OCI-LY3 (cell line): ENCODE measurements around the gene NCAN.
A peak's percentile ranks its signal among the peaks of the same experiment; 100 is the strongest.

Experiments
- H2AFZ ChIP-seq: fragments of 200-600, 300-600 bp; shearing (Covaris generic); 2 replicates; pipeline ENCODE4 v1.6.0; 2014; ENCODE audit warnings: antibody characterized with exemption, low read depth, low read length
- H3K27ac ChIP-seq: fragments of 200-600, 300-600 bp; sonication (generic); 2 replicates; pipeline ENCODE4 v1.5.1; 2014; ENCODE audit warnings: mild to moderate bottlenecking, low read length, moderate library complexity, mixed read lengths
- H3K27me3 ChIP-seq: fragments of 200-600, 300-600 bp; sonication (generic); 2 replicates; pipeline ENCODE4 v1.6.1; 2014; ENCODE audit warnings: low read depth, low read length, mixed read lengths
- H3K36me3 ChIP-seq: fragments of 200-600, 300-600 bp; sonication (generic); replicated peaks from 2 replicates; pipeline ENCODE3; 2014; ENCODE audit warnings: low read depth, low read length, mixed read lengths
- H3K4me1 ChIP-seq: fragments of 300-600, 200-600 bp; sonication (generic); 2 replicates; pipeline ENCODE4 v1.6.1; 2014; ENCODE audit warnings: low read length, mixed read lengths
- H3K4me2 ChIP-seq: fragments of 200-600, 300-600 bp; sonication (generic); 2 replicates; pipeline ENCODE4 v1.6.1; 2014; ENCODE audit warnings: low read length, mixed read lengths
- H3K4me3 ChIP-seq: fragments of 300-600, 200-600 bp; sonication (generic); 2 replicates; pipeline ENCODE4 v1.5.1; 2014; ENCODE audit warnings: antibody characterized with exemption, mild to moderate bottlenecking, low read length, moderate library complexity
- H3K79me2 ChIP-seq: fragments of 300-600, 200-600 bp; shearing (Covaris generic); 2 replicates; pipeline ENCODE4 v1.6.1; 2014; ENCODE audit warnings: mild to moderate bottlenecking, low read length, mixed read lengths
- H3K9ac ChIP-seq: fragments of 300-600, 200-600 bp; shearing (Covaris generic); 2 replicates; pipeline ENCODE4 v1.6.0; 2014; ENCODE audit warnings: mild to moderate bottlenecking, low read length, moderate library complexity
- H3K9me3 ChIP-seq: fragments of 200-600, 300-600 bp; shearing (Covaris generic); 2 replicates; pipeline ENCODE4 v1.6.1; 2014; ENCODE audit warnings: low read length, mixed read lengths; ENCODE audit not compliant: insufficient read depth
- H4K20me1 ChIP-seq: fragments of 200-600, 300-600 bp; sonication (generic); 2 replicates; pipeline ENCODE4 v1.6.1; 2016; ENCODE audit warnings: low read length, mixed read lengths; ENCODE audit not compliant: insufficient read depth
- EZH2phosphoT487 ChIP-seq: fragments of 200-600 bp; shearing (Covaris generic); IDR thresholded peaks from 2 replicates; pipeline ENCODE4 v1.6.1; 2018; ENCODE audit warnings: antibody characterized with exemption, mixed run types, low read depth
- TF ChIP-seq, protein P1 (sequence below): fragments of 200-600, 300-600 bp; sonication (generic); IDR thresholded peaks from 2 replicates; pipeline ENCODE4 v1.5.1; 2014; ENCODE audit warnings: antibody characterized with exemption, low read length, low read depth

NCAN gene

DNA sequence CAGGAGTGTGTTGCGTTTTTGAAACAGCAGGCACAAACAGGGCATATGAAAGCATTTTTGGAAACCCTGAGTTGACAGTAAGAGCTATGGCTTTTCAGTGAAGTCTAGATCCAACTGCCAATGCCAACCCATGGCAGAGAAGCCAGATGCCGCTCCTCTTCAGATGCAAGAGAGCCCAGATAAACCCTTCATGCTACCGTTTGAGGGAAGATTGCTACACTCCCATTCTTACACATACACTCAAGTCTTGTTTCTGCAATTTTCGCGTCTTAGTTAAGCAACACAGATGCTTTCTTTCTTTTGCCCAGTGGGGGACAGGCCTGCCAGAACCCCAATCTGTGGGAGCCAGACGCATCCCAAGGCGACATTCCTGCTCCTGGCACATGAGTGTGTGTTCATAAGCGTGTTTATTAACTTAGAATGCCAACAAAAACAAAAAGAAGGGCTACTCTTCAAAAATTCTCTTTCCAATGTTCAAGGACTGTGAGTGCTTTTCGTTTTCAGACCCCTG is 30.2 kb upstream of the NCAN start:
- Histone ChIP-seq H2AFZ (no peak overlapping the region), H3K4me1 (peaks cover 13% of the 10 kb centered on the region), H3K4me3 (no peak overlapping the region), H3K79me2 (no peaks in the 10 kb centered on the region), H3K4me2 (no peak overlapping the region), H4K20me1 (no peaks in the 10 kb centered on the region), H3K9ac (no peak overlapping the region), H3K27me3 (no peaks in the 10 kb centered on the region), H3K27ac (no peak overlapping the region), H3K36me3 (peaks cover 28% of the 10 kb centered on the region), H3K9me3 (no peaks in the 10 kb centered on the region)
- TF ChIP-seq, protein P1, sequence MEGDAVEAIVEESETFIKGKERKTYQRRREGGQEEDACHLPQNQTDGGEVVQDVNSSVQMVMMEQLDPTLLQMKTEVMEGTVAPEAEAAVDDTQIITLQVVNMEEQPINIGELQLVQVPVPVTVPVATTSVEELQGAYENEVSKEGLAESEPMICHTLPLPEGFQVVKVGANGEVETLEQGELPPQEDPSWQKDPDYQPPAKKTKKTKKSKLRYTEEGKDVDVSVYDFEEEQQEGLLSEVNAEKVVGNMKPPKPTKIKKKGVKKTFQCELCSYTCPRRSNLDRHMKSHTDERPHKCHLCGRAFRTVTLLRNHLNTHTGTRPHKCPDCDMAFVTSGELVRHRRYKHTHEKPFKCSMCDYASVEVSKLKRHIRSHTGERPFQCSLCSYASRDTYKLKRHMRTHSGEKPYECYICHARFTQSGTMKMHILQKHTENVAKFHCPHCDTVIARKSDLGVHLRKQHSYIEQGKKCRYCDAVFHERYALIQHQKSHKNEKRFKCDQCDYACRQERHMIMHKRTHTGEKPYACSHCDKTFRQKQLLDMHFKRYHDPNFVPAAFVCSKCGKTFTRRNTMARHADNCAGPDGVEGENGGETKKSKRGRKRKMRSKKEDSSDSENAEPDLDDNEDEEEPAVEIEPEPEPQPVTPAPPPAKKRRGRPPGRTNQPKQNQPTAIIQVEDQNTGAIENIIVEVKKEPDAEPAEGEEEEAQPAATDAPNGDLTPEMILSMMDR, result no peak
- no peak for TF ChIP-seq EZH2phosphoT487

DNA sequence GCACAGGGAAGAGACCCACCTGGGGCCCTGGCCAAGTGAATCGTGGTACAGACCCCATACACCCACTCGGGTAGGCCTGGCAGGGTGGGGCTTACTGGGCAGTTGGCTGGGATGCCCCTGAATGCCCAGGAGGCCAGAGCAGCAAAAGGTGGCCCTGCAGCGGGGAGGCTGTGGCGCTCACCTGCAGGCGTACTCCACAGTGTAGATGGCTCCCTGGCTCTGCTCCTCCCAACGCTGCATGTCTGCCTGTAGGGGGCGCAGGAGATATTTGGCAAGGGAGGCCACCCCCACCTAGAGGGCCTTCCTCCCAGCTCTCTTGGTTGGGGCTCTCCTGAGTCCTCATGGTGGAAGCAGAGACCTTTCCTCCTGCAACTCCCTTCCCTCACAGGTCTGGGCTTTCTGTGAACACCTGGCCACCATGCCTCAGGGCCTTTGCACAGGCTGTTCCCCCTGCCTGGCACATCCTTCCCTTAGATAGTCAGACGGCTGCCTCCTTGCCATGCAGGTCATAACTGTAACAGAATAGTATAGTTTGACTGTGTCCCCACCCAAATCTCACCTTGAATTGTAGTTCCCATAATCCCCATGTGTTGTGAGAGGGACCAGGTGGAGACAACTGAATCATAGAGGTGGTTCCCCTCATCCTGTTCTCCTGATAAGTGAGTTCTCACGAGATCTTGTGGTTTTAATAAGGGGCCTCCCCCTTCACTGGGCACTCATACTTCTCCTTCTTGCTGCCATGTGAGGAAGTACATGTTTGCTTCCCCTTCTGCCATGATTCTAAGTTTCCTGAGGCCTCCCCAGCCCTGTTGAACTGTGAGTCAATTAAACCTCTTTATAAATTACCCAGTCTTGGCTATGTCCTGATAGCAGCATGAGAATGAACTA is 25.7 kb upstream of the NCAN start:
- Histone ChIP-seq H3K27ac (peak overlapping the region; percentile 42), H2AFZ (no peak overlapping the region), H3K27me3 (no peaks in the 10 kb centered on the region), H3K36me3 (peaks cover 45% of the 10 kb centered on the region), H3K79me2 (peaks cover 31% of the 10 kb centered on the region), H3K9me3 (peaks cover 5% of the 10 kb centered on the region), H4K20me1 (no peaks in the 10 kb centered on the region), H3K4me1 (peaks cover 24% of the 10 kb centered on the region), H3K4me3 (no peak overlapping the region), H3K9ac (no peak overlapping the region), H3K4me2 (no peak overlapping the region)
- TF ChIP-seq, protein P1, result peak; percentile 53
- TF ChIP-seq EZH2phosphoT487, result no peak

DNA sequence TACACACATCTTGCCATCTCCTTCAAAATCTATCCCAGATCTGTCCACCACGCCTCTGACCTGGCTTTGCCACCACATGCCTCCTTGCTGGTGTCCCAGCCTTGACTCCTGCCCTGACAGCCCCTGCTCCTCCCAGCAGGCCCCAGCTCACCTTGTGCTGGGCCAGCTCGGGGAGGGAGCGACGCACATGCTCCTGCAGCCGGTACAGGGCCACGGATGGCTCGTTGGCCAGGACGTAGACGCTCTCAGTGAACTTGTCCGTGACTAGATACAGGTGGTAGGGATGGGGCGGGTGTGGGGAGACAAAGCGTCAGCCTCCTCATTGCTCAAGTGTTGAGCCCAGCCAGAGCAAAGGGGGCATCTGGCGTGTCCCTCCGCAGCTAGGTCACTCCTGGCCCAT is 25.0 kb upstream of the NCAN start:
- H3K27ac ChIP-seq, result peak overlapping the region; percentile 42
- peaks cover 25% of the 10 kb centered on the region for H3K4me1 ChIP-seq
- H3K36me3 ChIP-seq, result peaks cover 42% of the 10 kb centered on the region
- no peak overlapping the region for H3K9ac ChIP-seq
- no peak overlapping the region for H3K4me2 ChIP-seq
- no peak overlapping the region for H3K4me3 ChIP-seq
- no peaks in the 10 kb centered on the region for H4K20me1 ChIP-seq
- peaks cover 5% of the 10 kb centered on the region for H3K9me3 ChIP-seq
- peaks cover 37% of the 10 kb centered on the region for H3K79me2 ChIP-seq
- no peak overlapping the region for H2AFZ ChIP-seq
- TF ChIP-seq, protein P1, result no peak
- no peak for TF ChIP-seq EZH2phosphoT487
- no peaks in the 10 kb centered on the region for H3K27me3 ChIP-seq

DNA sequence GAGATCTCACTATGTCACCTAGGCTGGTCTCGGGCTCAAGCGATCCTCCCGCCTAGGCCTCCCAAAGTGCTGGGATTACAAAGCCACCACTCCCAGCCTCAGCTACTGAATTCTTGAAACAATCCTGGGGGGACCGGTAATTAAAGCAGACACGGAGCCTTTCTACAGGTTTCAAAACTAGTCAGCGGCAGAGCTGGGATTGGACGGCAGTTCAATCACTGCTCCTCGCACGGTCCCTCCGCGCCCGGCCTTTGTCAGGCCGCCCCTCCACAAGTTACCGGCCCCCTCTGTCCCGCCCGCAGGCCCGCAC is 20.0 kb upstream of the NCAN start:
- H3K4me3 ChIP-seq, result peak overlapping the region; percentile 94
- no peaks in the 10 kb centered on the region for H4K20me1 ChIP-seq
- H3K27me3 ChIP-seq, result no peaks in the 10 kb centered on the region
- H3K36me3 ChIP-seq, result peaks cover 24% of the 10 kb centered on the region
- TF ChIP-seq, protein P1, result no peak
- no peak for TF ChIP-seq EZH2phosphoT487
- H3K4me1 ChIP-seq, result peaks cover 16% of the 10 kb centered on the region
- peaks cover 57% of the 10 kb centered on the region for H3K79me2 ChIP-seq
- peak overlapping the region; percentile 85 for H3K4me2 ChIP-seq
- H3K9me3 ChIP-seq, result peaks cover 3% of the 10 kb centered on the region
- peak overlapping the region; percentile 100 for H3K9ac ChIP-seq
- H2AFZ ChIP-seq, result peak overlapping the region; percentile 17; the same call in 1 of the 2 replicates
- H3K27ac ChIP-seq, result peak overlapping the region; percentile 96
